ENCODE measurements around the gene PGLYRP4.

Gene PGLYRP4

GRCh38 chr1:153360592-153361479, 12.2 kb upstream of the PGLYRP4 start:
- no peak overlapping the region for H3K27ac ChIP-seq (ENCODE audit: low read length)
- no peaks in the 10 kb centered on the region for H3K36me3 ChIP-seq (ENCODE audit: insufficient read depth, low read depth, low read length)

DNA sequence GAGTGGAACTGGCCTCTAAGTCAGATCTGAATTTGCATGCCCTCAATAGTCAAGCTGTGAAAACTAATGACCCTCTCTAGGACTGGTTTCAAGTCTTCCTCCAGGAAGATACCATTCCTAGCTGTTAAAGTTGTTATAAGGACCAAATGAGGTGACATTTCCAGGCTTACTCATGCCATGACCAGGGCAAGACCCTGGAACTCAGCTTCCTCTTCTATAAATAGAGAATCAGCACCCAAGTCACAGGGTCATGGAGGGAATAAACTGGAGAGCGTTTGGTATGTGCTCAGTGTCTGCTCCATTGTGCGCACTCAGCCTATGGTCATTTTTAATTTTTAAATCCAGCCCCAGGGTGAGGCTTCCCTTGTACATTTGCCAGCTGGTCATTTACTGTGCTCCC, 11.5 kb upstream of the PGLYRP4 start:
- no peak overlapping the region for H3K4me3 ChIP-seq (ENCODE audit: low read length)
- no peak overlapping the region for H3K27ac ChIP-seq (ENCODE audit: low read length)
- no peaks in the 10 kb centered on the region for H3K36me3 ChIP-seq (ENCODE audit: insufficient read depth, low read depth, low read length)
- H3K9me3 ChIP-seq (ENCODE audit: insufficient read depth, low read depth, low read length): no peaks in the 10 kb centered on the region
- H3K4me1 ChIP-seq (ENCODE audit: insufficient read depth, low read length): no peaks in the 10 kb centered on the region
- H3K9ac ChIP-seq (ENCODE audit: low read depth, low read length): no peak overlapping the region
- H3K27me3 ChIP-seq (ENCODE audit: insufficient read depth, low read length): no peaks in the 10 kb centered on the region

More at GRCh38 chr1:153360592-153361479, 12.2 kb upstream of the PGLYRP4 start:
- Histone ChIP-seq H3K9me3 (ENCODE audit: insufficient read depth, low read depth, low read length) (no peaks in the 10 kb centered on the region), H3K4me1 (ENCODE audit: insufficient read depth, low read length) (no peaks in the 10 kb centered on the region), H3K9ac (ENCODE audit: low read depth, low read length) (no peak overlapping the region), H3K4me3 (ENCODE audit: low read length) (no peak overlapping the region), H3K27me3 (ENCODE audit: insufficient read depth, low read length) (no peaks in the 10 kb centered on the region)

GRCh38 chr1:153359241-153359640, 10.6 kb upstream of the PGLYRP4 start:
- H3K9me3 ChIP-seq (ENCODE audit: insufficient read depth, low read depth, low read length): no peaks in the 10 kb centered on the region
- no peaks in the 10 kb centered on the region for H3K4me1 ChIP-seq (ENCODE audit: insufficient read depth, low read length)
- H3K9ac ChIP-seq (ENCODE audit: low read depth, low read length): no peak overlapping the region
- H3K27ac ChIP-seq (ENCODE audit: low read length): no peak overlapping the region
- no peaks in the 10 kb centered on the region for H3K36me3 ChIP-seq (ENCODE audit: insufficient read depth, low read depth, low read length)
- H3K4me3 ChIP-seq (ENCODE audit: low read length): no peak overlapping the region
- no peaks in the 10 kb centered on the region for H3K27me3 ChIP-seq (ENCODE audit: insufficient read depth, low read length)

DNA sequence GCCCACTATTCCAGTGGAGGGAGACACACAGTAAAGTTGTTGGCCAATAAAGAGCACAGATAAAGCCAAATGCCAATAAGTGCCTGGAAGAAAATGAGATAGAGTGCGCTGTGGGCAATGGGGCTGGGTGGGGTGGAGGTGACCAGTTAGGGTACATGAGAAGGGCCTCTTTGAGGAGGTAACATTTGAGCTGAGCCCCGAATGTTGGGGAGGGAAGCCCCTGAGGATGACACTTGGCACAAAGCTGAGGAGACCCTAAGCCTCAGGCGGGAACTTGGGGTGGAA, 10.0 kb upstream of the PGLYRP4 start:
- H3K9ac ChIP-seq (ENCODE audit: low read depth, low read length): no peak overlapping the region
- no peaks in the 10 kb centered on the region for H3K9me3 ChIP-seq (ENCODE audit: insufficient read depth, low read depth, low read length)
- no peak overlapping the region for H3K4me3 ChIP-seq (ENCODE audit: low read length)
- no peak overlapping the region for H3K27ac ChIP-seq (ENCODE audit: low read length)
- no peaks in the 10 kb centered on the region for H3K27me3 ChIP-seq (ENCODE audit: insufficient read depth, low read length)
- no peaks in the 10 kb centered on the region for H3K36me3 ChIP-seq (ENCODE audit: insufficient read depth, low read depth, low read length)
- no peaks in the 10 kb centered on the region for H3K4me1 ChIP-seq (ENCODE audit: insufficient read depth, low read length)

- no peaks in the 10 kb centered on the region for H3K36me3 ChIP-seq (ENCODE audit: insufficient read depth, low read depth, low read length)
- no peaks in the 10 kb centered on the region for H3K4me1 ChIP-seq (ENCODE audit: insufficient read depth, low read length)
- H3K27me3 ChIP-seq (ENCODE audit: insufficient read depth, low read length): no peaks in the 10 kb centered on the region
- H3K27ac ChIP-seq (ENCODE audit: low read length): no peak within 1 kb of the TSS
- no peaks in the 10 kb centered on the region for H3K9me3 ChIP-seq (ENCODE audit: insufficient read depth, low read depth, low read length)
- H3K9ac ChIP-seq (ENCODE audit: low read depth, low read length): no peak within 1 kb of the TSS
- no peak within 1 kb of the TSS for H3K4me3 ChIP-seq (ENCODE audit: low read length)
These were observed 9.4 kb upstream of the PGLYRP4 start, which contains the start of gene S100A9 for GRCh38 chr1:153357853-153358690. Gene S100A9 (plus strand): TSS chr1:153357854. CDS start chr1:153358284, 430 bp downstream.

- Histone ChIP-seq H3K9me3 (ENCODE audit: insufficient read depth, low read depth, low read length) (no peaks in the 10 kb centered on the region), H3K27ac (ENCODE audit: low read length) (no peak overlapping the region), H3K9ac (ENCODE audit: low read depth, low read length) (no peak overlapping the region), H3K4me3 (ENCODE audit: low read length) (no peak overlapping the region), H3K36me3 (ENCODE audit: insufficient read depth, low read depth, low read length) (no peaks in the 10 kb centered on the region), H3K4me1 (ENCODE audit: insufficient read depth, low read length) (no peaks in the 10 kb centered on the region), H3K27me3 (ENCODE audit: insufficient read depth, low read length) (no peaks in the 10 kb centered on the region)
These were observed 8.6 kb upstream of the PGLYRP4 start for GRCh38 chr1:153357076-153357852.

- Histone ChIP-seq H3K4me3 (ENCODE audit: low read length) (no peak overlapping the region), H3K9me3 (ENCODE audit: insufficient read depth, low read depth, low read length) (no peaks in the 10 kb centered on the region), H3K36me3 (ENCODE audit: insufficient read depth, low read depth, low read length) (no peaks in the 10 kb centered on the region), H3K4me1 (ENCODE audit: insufficient read depth, low read length) (no peaks in the 10 kb centered on the region), H3K27ac (ENCODE audit: low read length) (no peak overlapping the region), H3K27me3 (ENCODE audit: insufficient read depth, low read length) (no peaks in the 10 kb centered on the region), H3K9ac (ENCODE audit: low read depth, low read length) (no peak overlapping the region)
These were observed 7.9 kb upstream of the PGLYRP4 start for GRCh38 chr1:153356392-153357075.

- H3K4me3 ChIP-seq (ENCODE audit: low read length): no peak overlapping the region
- no peaks in the 10 kb centered on the region for H3K9me3 ChIP-seq (ENCODE audit: insufficient read depth, low read depth, low read length)
- H3K36me3 ChIP-seq (ENCODE audit: insufficient read depth, low read depth, low read length): no peaks in the 10 kb centered on the region
- 0 out of 2 replicates have a peak, but pooled peaks cover 4% of the 10 kb centered on the region for H3K27me3 ChIP-seq (ENCODE audit: insufficient read depth, low read length)
- H3K4me1 ChIP-seq (ENCODE audit: insufficient read depth, low read length): no peaks in the 10 kb centered on the region
- no peak overlapping the region for H3K9ac ChIP-seq (ENCODE audit: low read depth, low read length)
- H3K27ac ChIP-seq (ENCODE audit: low read length): no peak overlapping the region
These were observed 6.9 kb upstream of the PGLYRP4 start for GRCh38 chr1:153355445-153356071.

DNA sequence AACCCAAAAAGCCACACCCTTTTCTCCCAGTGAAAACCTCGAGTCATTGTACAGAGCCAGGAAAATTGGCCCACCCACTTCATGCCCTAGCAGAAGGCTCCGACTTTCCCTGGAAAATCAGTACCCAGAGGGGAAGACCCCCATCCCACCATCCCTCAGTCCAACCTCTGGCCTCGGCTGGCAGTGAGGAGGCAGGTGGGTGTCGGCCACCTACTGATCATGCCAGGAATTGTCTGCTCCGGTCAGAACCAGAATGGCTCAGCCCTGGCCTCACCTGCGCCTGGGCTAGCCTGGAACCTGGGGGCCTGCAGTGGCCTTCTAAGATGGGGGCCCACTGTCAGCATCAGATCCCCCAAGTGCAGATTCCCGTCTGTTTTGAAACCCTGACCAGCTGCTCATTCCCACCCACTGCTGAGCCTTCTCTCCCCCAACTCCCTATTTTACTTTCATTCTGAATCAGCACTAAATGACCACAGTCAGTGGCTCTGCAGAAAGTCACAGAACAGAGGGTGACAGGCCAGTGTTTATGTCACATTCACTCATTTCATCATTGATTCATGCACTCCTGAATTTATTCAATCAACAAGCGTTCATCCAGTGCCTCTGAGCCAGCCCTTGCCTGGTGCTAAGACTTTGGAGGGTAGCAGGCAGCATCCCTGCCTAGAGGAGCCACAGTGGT, 6.0 kb upstream of the PGLYRP4 start:
- H3K9me3 ChIP-seq (ENCODE audit: insufficient read depth, low read depth, low read length): no peaks in the 10 kb centered on the region
- no peak overlapping the region for H3K9ac ChIP-seq (ENCODE audit: low read depth, low read length)
- H3K27me3 ChIP-seq (ENCODE audit: insufficient read depth, low read length): 0 out of 2 replicates have a peak, but pooled peaks cover 4% of the 10 kb centered on the region
- H3K27ac ChIP-seq (ENCODE audit: low read length): no peak overlapping the region
- H3K4me1 ChIP-seq (ENCODE audit: insufficient read depth, low read length): no peaks in the 10 kb centered on the region
- H3K4me3 ChIP-seq (ENCODE audit: low read length): no peak overlapping the region
- H3K36me3 ChIP-seq (ENCODE audit: insufficient read depth, low read depth, low read length): no peaks in the 10 kb centered on the region

DNA sequence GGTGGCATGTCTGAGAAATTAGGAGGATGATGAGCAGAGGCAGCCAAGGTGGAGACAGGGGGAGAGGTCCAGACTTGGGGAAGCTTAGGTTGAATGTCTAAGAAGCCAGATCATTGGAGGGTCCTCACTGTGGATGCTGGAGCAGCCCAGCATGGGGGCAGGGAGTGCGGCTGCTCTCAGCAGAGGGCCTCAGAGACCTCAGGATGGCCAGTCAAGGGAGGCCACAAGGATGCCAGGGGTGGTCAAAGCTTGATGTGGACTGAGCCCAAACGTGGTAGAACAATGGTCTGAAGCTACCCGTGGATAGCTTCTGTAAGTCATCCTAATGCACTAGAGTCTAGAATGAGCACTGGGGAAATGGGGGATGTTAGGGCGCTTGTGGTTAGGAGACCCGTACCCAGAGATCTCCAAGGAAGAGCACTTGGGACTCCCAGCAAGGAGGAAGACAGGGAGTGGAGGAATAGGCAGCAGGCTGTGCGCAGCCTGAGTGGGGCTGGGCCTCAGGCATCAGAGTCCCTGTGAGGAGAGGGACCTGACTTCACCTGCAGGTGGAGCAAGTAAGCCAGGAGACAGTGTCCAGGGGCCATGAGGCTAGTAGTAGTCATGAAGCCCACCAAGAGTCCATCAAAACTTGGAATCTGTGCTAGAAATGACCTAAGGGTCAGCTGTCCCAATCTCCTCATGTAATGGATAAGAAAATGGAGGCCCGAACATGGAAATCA, 4.7 kb upstream of the PGLYRP4 start:
- Histone ChIP-seq H3K4me1 (ENCODE audit: insufficient read depth, low read length) (no peaks in the 10 kb centered on the region), H3K9me3 (ENCODE audit: insufficient read depth, low read depth, low read length) (no peaks in the 10 kb centered on the region), H3K4me3 (ENCODE audit: low read length) (no peak overlapping the region), H3K9ac (ENCODE audit: low read depth, low read length) (no peak overlapping the region), H3K27me3 (ENCODE audit: insufficient read depth, low read length) (0 out of 2 replicates have a peak, but pooled peaks cover 4% of the 10 kb centered on the region), H3K27ac (ENCODE audit: low read length) (no peak overlapping the region), H3K36me3 (ENCODE audit: insufficient read depth, low read depth, low read length) (no peaks in the 10 kb centered on the region)
